ENCODE results near the gene PSMD6. TPM values are rescaled to one million over a fixed set of nuclear protein-coding genes. Genes with fewer than 3 reads are reported as not detected.
A peak's percentile ranks its signal among the peaks of the same experiment; 100 is the strongest.

The PSMD6 gene
- total and polyA plus RNA-seq, 11 donors = 60.1 to 128 (median 82.5) TPM

GRCh38 chr3:64008487-64009351 lies 14.6 kb downstream of the PSMD6 start:
- peaks cover 0 to 28% (median 2%) of the 10 kb centered on the region in 12 donors for H3K4me1 ChIP-seq
- H3K4me3 ChIP-seq = no peak overlapping the region
- no peak for TF ChIP-seq CTCF (IDR thresholded peaks at IDR 0.05)
- TF ChIP-seq POLR2A (IDR thresholded peaks at IDR 0.05) = no peak
- H3K9me3 ChIP-seq = no peaks in the 10 kb centered on the region
- H3K36me3 ChIP-seq = peaks cover 0 to 100% (median 95%) of the 10 kb centered on the region in 9 donors
- DNase-seq (no peak), ATAC-seq (peak in 1 of 4 donors; percentile 21)
- H3K27me3 ChIP-seq = no peaks in the 10 kb centered on the region
- 74 to 79% (median 78%) methylated on average over 7 of the region's 7 CpGs for WGBS, 4 donors
- no peak overlapping the region for H3K27ac ChIP-seq
- intact Hi-C loops (cut with DNase I) = no loop called here

- Histone ChIP-seq H3K27me3 (no peaks in the 10 kb centered on the region), H3K27ac (no peak overlapping the region), H3K4me1 (peaks cover 0 to 31% (median 2%) of the 10 kb centered on the region in 12 donors), H3K9me3 (no peaks in the 10 kb centered on the region), H3K4me3 (no peak overlapping the region), H3K36me3 (peaks cover 0 to 100% (median 92%) of the 10 kb centered on the region in 9 donors)
- ATAC-seq = no peak
- DNase-seq = no peak
- no peak for TF ChIP-seq POLR2A (IDR thresholded peaks at IDR 0.05)
- no peak for TF ChIP-seq CTCF (IDR thresholded peaks at IDR 0.05)
- 89 to 95% (median 91%) methylated on average over 2 of the region's 2 CpGs for WGBS, 4 donors
- intact Hi-C loops (cut with DNase I) = no loop called here
Observed at GRCh38 chr3:64008017-64008416, 15.3 kb downstream of the PSMD6 start.

- intact Hi-C loops (cut with DNase I) = no loop called here
- no peak for ATAC-seq
- Histone ChIP-seq H3K27ac (no peak overlapping the region), H3K27me3 (no peaks in the 10 kb centered on the region), H3K4me3 (no peak overlapping the region), H3K4me1 (peaks cover 0 to 33% (median 5%) of the 10 kb centered on the region in 12 donors), H3K9me3 (no peaks in the 10 kb centered on the region), H3K36me3 (peaks cover 0 to 100% (median 83%) of the 10 kb centered on the region in 9 donors)
- WGBS, 4 donors = 53 to 65% (median 62%) methylated on average over 2 of the region's 2 CpGs
- TF ChIP-seq POLR2A (IDR thresholded peaks at IDR 0.05) (no peak), CTCF (IDR thresholded peaks at IDR 0.05) (no peak)
- no peak for DNase-seq
Observed at GRCh38 chr3:64003589-64003988, 19.7 kb downstream of the PSMD6 start.

GRCh38 chr3:64002233-64002632 lies 21.1 kb downstream of the PSMD6 start:
- no peak for TF ChIP-seq CTCF (IDR thresholded peaks at IDR 0.05)
- no peak for TF ChIP-seq POLR2A (IDR thresholded peaks at IDR 0.05)
- H3K27ac ChIP-seq = no peak overlapping the region
- H3K9me3 ChIP-seq = no peaks in the 10 kb centered on the region
- WGBS, 4 donors = 91 to 95% (median 94%) methylated on average over 4 of the region's 4 CpGs
- H3K4me3 ChIP-seq = no peak overlapping the region
- H3K27me3 ChIP-seq = no peaks in the 10 kb centered on the region
- intact Hi-C loops (cut with DNase I) = no loop called here
- peaks cover 0 to 100% (median 83%) of the 10 kb centered on the region in 9 donors for H3K36me3 ChIP-seq
- DNase-seq (no peak), ATAC-seq (no peak)
- H3K4me1 ChIP-seq = peaks cover 0 to 30% (median 5%) of the 10 kb centered on the region in 12 donors
